Loucy (cell line): ENCODE measurements around the gene SPEF1.

Experiments
- H2AFZ ChIP-seq: fragments of 200-600 bp; sonication (generic); 2 replicates; pipeline ENCODE4 v1.6.0; 2016; ENCODE audit warnings: antibody characterized with exemption, mild to moderate bottlenecking, low read length, moderate library complexity
- H3F3A ChIP-seq: fragments of 200-600 bp; 2 replicates; pipeline ENCODE4 v1.6.0; 2016; ENCODE audit warnings: antibody characterized with exemption, low read depth, mild to moderate bottlenecking
- H3K27me3 ChIP-seq: fragments of 200-600 bp; sonication (generic); 2 replicates; pipeline ENCODE4 v1.6.1; 2014; ENCODE audit warnings: low read length, mild to moderate bottlenecking; ENCODE audit not compliant: insufficient read depth, poor library complexity, severe bottlenecking
- H3K36me3 ChIP-seq: fragments of 200-600 bp; sonication (generic); 2 replicates; pipeline ENCODE4 v1.6.1; 2016; ENCODE audit warnings: low read length; ENCODE audit not compliant: insufficient read depth
- H3K4me1 ChIP-seq: fragments of 200-600 bp; sonication (generic); 2 replicates; pipeline ENCODE4 v1.5.1; 2014; ENCODE audit warnings: low read length, mild to moderate bottlenecking; ENCODE audit not compliant: insufficient read depth, poor library complexity, severe bottlenecking
- H3K4me2 ChIP-seq: fragments of 200-600 bp; sonication (generic); 2 replicates; pipeline ENCODE4 v1.6.0; 2014; ENCODE audit warnings: antibody characterized with exemption, low read length, low read depth, mild to moderate bottlenecking; ENCODE audit not compliant: poor library complexity, severe bottlenecking
- H3K4me3 ChIP-seq: fragments of 200-600 bp; sonication (generic); 2 replicates; pipeline ENCODE4 v1.5.1; 2014; ENCODE audit warnings: low read length, mild to moderate bottlenecking, mixed read lengths; ENCODE audit not compliant: poor library complexity, severe bottlenecking
- H3K79me2 ChIP-seq: fragments of 200-600 bp; sonication (generic); 2 replicates; pipeline ENCODE4 v1.6.1; 2014; ENCODE audit warnings: low read length; ENCODE audit not compliant: insufficient read depth
- H3K9ac ChIP-seq: fragments of 200-600 bp; sonication (generic); 2 replicates; pipeline ENCODE4 v1.6.0; 2014; ENCODE audit warnings: mild to moderate bottlenecking, low read depth, low read length, moderate library complexity; ENCODE audit not compliant: poor library complexity, severe bottlenecking
- H3K9me2 ChIP-seq: fragments of 200-600 bp; sonication (generic); replicated peaks from 2 replicates; pipeline ENCODE4 v1.6.1; 2016; ENCODE audit warnings: low read depth, low read length, mixed read lengths
- H3K9me3 ChIP-seq: fragments of 200-600 bp; sonication (generic); 2 replicates; pipeline ENCODE4 v1.6.1; 2014; ENCODE audit warnings: mild to moderate bottlenecking, antibody characterized with exemption, low read length, low read depth; ENCODE audit not compliant: insufficient read depth
- H4K20me1 ChIP-seq: fragments of 200-600 bp; sonication (generic); 2 replicates; pipeline ENCODE4 v1.6.0; 2014; ENCODE audit warnings: antibody characterized with exemption, low read length, mild to moderate bottlenecking; ENCODE audit not compliant: insufficient read depth, poor library complexity, severe bottlenecking
- CTCF ChIP-seq: fragments of 200-600 bp; sonication (generic); conservative IDR thresholded peaks from 2 replicates; pipeline ENCODE4 v1.5.1; 2014; ENCODE audit warnings: mild to moderate bottlenecking, antibody characterized with exemption, low read length
- EZH2phosphoT487 ChIP-seq: fragments of 200-600 bp; IDR thresholded peaks from 2 replicates; pipeline ENCODE4 v1.6.1; 2018; ENCODE audit warnings: antibody characterized with exemption, mild to moderate bottlenecking, moderate library complexity, borderline replicate concordance

SPEF1 gene

GRCh38 chr20:3802524-3803239 lies 21.4 kb upstream of the SPEF1 start:
- Histone ChIP-seq H2AFZ (no peak overlapping the region), H3K4me2 (no peak overlapping the region), H3K9me3 (no peaks in the 10 kb centered on the region), H3K9ac (no peak overlapping the region), H4K20me1 (peaks cover 24% of the 10 kb centered on the region), H3K4me3 (no peak overlapping the region), H3F3A (peaks cover 5% of the 10 kb centered on the region; the same call in 1 of the 2 replicates), H3K79me2 (peaks cover 39% of the 10 kb centered on the region), H3K27me3 (no peaks in the 10 kb centered on the region), H3K4me1 (peaks cover 23% of the 10 kb centered on the region), H3K9me2 (no peaks in the 10 kb centered on the region), H3K36me3 (peaks cover 57% of the 10 kb centered on the region; the same call in 1 of the 2 replicates)
- TF ChIP-seq CTCF (no peak), EZH2phosphoT487 (no peak)

- Histone ChIP-seq H3K27me3 (no peaks in the 10 kb centered on the region), H3K4me2 (no peak overlapping the region), H3F3A (peaks cover 1% of the 10 kb centered on the region; the same call in 1 of the 2 replicates), H3K9me3 (no peaks in the 10 kb centered on the region), H3K4me1 (peaks cover 30% of the 10 kb centered on the region), H3K79me2 (peaks cover 47% of the 10 kb centered on the region), H3K36me3 (peaks cover 57% of the 10 kb centered on the region; the same call in 1 of the 2 replicates), H3K4me3 (no peak overlapping the region), H3K9me2 (no peaks in the 10 kb centered on the region), H3K9ac (no peak overlapping the region), H4K20me1 (peaks cover 27% of the 10 kb centered on the region), H2AFZ (no peak overlapping the region)
- TF ChIP-seq CTCF (no peak), EZH2phosphoT487 (no peak)
Observed at GRCh38 chr20:3801846-3802245, 20.6 kb upstream of the SPEF1 start.

GRCh38 chr20:3801299-3801698 lies 20.1 kb upstream of the SPEF1 start:
- Histone ChIP-seq H3K9me2 (no peaks in the 10 kb centered on the region), H3K36me3 (peaks cover 57% of the 10 kb centered on the region; the same call in 1 of the 2 replicates), H3K9ac (no peak overlapping the region), H3K4me1 (peaks cover 33% of the 10 kb centered on the region), H3K79me2 (peaks cover 53% of the 10 kb centered on the region), H3F3A (no peaks in the 10 kb centered on the region), H4K20me1 (peaks cover 31% of the 10 kb centered on the region), H3K9me3 (no peaks in the 10 kb centered on the region), H2AFZ (no peak overlapping the region), H3K4me3 (no peak overlapping the region), H3K4me2 (no peak overlapping the region), H3K27me3 (no peaks in the 10 kb centered on the region)
- TF ChIP-seq EZH2phosphoT487 (no peak), CTCF (no peak)
